ENCODE data around the gene SERTAD3.
"Not testable (repeated sequence)": the region's sequence is repeated elsewhere in the genome, so short reads cannot be mapped to it uniquely, and the experiment has no call there.

The SERTAD3 gene

DNA sequence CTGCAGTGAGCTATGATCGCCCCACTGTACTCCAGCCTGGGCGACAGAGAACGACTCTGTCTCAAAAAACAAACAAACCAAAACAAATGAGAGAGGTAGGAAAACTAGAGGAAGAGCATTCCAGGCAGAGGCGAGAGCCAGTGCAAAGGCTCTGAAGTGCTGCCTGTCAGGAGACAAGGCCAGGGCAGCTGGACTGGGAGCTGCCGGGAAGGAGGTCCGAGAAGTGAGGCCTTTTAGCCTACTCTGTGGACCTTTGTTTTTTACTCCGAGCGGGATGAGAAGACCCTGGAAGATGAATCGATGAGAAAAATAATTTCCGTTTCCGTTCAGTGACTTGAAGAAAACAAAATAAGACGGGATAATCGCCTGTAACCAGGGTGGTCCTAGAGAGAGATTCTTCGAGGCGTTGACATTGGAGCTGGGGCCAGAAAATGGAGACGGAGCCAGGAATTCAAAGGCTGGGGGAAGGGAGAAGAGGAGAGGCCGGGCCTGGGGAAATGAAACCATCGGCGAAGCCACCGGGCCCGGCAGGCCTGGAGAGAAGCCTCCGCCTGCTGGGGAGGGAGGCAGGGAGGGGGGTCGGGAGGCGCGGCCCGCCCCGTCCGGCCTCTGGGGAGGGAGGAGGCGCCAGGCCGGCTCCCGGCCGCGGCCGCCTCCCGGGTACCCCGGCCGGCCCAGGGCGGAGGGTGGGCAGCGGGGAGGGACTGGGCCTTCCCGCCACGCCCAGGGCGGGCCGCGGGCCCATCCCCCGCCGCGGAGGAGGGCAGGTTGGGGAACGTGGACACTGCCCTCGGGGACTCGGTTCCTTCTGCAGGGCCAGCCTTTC is 10.5 kb downstream of the SERTAD3 start:
- DNase-seq (ENCODE audit: low read depth): no peak
- peak overlapping the region; percentile 32 for H3K4me3 ChIP-seq (ENCODE audit: low read length)
- TF ChIP-seq, protein P1, sequence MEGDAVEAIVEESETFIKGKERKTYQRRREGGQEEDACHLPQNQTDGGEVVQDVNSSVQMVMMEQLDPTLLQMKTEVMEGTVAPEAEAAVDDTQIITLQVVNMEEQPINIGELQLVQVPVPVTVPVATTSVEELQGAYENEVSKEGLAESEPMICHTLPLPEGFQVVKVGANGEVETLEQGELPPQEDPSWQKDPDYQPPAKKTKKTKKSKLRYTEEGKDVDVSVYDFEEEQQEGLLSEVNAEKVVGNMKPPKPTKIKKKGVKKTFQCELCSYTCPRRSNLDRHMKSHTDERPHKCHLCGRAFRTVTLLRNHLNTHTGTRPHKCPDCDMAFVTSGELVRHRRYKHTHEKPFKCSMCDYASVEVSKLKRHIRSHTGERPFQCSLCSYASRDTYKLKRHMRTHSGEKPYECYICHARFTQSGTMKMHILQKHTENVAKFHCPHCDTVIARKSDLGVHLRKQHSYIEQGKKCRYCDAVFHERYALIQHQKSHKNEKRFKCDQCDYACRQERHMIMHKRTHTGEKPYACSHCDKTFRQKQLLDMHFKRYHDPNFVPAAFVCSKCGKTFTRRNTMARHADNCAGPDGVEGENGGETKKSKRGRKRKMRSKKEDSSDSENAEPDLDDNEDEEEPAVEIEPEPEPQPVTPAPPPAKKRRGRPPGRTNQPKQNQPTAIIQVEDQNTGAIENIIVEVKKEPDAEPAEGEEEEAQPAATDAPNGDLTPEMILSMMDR (conservative IDR thresholded peaks at IDR 0.05; ENCODE audit: low read depth, low read length): no peak

DNA sequence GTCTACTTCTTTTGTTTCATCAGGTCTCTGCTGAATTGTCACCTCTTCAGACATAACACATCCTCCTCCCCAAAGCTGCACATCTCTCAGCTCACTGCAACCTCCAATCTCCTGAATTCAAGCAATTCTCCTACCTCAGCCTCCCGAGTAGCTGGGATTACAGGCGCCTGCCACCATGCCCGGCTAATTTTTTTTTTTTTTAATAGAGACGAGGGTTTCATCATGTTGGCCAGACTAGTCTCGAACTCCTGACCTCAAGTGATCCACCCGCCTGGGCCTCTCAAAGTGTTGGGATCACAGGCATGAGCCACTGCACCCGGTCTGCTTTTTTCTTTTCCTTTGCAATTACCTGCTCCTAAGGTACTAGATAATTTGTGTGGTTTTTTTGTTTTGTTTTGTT is 11.4 kb downstream of the SERTAD3 start:
- not testable (repeated sequence) for DNase-seq (ENCODE audit: low read depth); H3K4me3 ChIP-seq (ENCODE audit: low read length)

DNA sequence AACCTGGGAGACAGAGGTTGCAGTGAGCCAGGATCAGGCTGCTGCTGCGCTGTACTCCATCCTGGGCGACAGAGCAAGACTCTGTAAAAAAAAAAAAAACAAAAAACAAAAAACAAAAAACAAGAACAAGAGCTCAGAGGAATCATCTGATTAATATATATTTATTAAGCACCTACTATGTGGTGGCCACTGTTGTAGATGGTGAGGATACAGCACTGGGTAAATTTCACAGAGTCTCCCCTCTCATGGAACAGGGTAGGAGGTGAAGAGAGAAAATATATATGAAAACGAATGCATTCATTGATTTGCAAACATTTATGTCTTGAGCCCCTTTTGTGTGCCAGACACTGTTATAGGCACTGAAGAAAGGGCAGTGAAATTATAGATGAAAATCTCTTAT is 12.4 kb downstream of the SERTAD3 start:
- H3K4me3 ChIP-seq (ENCODE audit: low read length): no peak overlapping the region
- TF ChIP-seq, protein P1 (conservative IDR thresholded peaks at IDR 0.05; ENCODE audit: low read depth, low read length): no peak
- DNase-seq (ENCODE audit: low read depth): no peak

DNA sequence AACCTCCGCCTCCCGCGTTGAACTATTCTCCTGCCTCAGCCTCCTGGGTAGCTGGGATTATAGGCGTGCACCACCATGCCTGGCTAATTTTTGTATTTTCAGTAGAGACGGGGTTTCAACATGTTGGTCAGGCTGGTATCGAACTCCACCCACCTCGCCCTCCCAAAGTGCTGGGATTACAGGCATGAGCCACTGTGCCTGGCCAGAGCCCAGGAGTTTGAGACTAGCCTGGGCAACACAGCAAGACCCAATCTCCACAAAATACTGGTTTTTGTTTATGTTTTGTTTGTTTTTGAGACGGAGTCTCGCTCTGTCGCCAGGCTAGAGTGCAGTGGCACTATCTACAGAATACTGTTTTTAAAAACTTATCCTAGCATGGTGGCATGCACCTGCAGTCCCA is 13.9 kb downstream of the SERTAD3 start:
- not testable (repeated sequence) for H3K4me3 ChIP-seq (ENCODE audit: low read length); DNase-seq (ENCODE audit: low read depth)

DNA sequence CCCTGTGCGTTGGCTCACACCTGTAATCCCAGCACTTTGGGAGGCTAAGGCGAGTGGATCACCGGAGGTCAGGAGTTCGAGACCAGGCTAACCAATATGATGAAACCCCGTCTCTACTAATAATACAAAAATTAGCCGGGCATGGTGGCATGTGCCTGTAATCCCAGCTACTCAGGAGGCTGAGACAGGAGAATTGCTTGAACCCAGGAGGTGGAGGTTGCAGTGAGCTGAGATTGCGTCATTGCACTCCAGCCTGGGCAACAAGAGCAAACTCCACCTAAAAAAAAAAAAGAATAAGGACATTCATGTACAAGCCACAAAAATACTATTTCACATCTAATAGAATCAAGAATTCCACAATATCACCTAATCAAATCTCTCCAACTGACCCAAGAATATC is 15.9 kb downstream of the SERTAD3 start:
- H3K4me3 ChIP-seq (ENCODE audit: low read length); DNase-seq (ENCODE audit: low read depth): not testable (repeated sequence)

DNA sequence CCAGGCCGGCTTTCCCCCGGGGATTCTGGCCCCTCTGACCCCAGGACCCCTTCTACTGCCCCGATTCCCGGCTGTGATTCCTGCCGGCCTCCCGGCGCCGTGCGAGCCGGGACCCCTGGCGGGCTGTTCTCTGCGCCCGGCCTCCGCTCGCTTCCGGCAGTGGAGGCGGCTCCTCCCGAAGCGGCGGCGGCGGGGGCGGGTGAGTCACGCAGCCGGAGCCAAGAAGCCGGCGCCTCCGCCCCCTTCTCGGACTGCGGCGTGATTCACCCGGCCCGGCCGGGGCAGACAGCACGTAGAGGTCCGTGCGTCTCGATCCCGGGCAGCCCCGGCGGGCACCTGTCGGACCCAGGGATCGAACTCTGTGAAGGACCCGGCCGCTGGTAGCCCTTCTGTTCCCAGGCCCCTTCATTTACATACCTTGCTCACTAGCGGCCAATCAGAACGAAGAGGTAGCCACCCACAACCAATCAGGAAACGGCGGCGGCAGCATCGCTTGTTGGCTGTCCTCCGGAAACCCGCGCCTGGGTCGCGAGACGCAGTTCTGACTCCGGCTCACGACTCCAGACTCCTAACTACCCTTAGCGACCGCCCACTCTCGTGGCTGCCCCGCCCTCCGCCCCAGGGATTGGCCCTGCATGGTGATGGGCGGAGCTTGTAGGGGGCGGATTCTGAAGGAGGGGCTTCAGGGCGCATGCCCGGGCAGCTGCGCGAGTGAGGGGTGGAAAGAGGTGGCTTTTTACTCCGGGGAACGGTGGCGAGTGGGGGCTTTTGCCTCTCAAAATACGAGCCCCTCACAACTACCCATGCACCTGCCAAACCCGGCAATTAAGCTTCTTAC is 18.5 kb downstream of the SERTAD3 start, which contains the start of gene SERTAD1:
SERTAD1 (minus strand) TSS at position 543 of the 838 bp plus-strand sequence. CDS start 2,446 bp downstream, outside the sequence.
- DNase-seq (ENCODE audit: low read depth): peak; percentile 97
- TF ChIP-seq, protein P1 (conservative IDR thresholded peaks at IDR 0.05; ENCODE audit: low read depth, low read length): peak; percentile 60
- peak within 1 kb of the TSS; percentile 85 for H3K4me3 ChIP-seq (ENCODE audit: low read length)

DNA sequence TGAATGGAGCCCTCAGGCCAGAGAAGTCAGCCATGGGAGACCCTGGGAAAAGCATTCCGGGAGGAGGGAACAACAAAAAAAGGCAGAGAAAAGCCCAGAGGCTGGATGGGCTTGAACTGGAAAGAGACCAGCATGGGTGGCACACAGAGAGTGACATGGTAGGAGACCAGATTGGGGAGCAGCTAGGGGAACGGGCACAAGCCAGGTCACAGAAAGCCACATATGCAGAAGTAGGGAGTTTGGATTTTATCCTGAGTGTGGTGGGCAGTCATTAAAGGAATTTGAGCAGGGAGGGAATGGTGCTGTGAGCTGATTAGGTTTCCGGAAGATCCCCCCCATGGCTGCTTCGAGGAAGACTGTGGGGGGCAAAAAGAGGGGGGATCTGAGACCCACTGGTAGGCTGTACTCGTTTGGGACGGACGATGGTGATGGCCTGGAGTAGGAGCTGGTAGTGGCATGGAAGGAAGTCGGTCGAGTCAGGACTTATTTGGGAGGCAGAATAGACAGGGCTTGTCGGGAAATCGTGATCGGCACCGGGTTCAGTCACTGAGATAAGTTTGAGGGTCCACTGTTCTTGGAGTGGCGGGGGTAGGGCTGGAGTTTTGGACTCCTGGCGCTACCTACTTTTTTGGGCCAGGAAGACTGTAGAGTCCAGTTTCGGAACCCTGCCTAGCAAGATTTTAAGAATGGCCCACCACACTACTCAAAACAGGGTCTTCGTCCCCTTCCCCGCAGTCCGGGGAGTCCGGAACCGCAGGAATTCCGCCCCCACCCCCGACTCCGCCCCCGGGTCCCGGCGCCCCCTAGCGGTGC is 19.3 kb downstream of the SERTAD3 start:
- no peak for DNase-seq (ENCODE audit: low read depth)
- TF ChIP-seq, protein P1 (conservative IDR thresholded peaks at IDR 0.05; ENCODE audit: low read depth, low read length): no peak
- peak overlapping the region; percentile 85 for H3K4me3 ChIP-seq (ENCODE audit: low read length)

DNA sequence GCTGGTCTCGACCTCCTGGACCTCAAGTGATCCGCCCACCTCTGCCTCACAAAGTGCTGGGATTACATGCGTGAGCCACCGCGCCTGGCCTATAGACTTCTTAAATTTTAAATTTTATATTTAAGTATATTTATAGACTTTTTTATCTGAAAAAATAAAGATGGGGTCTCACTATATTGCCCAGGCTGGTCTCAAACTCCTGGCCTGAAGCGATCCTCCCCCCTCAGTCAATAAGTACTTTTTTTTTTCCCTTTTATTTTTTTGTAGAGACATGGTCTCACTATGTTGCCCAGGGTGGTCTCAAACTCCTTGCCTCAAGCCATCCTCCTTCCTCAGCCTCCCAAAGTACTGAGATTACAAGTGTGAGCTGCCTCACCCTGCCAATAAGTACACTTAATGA is 20.2 kb downstream of the SERTAD3 start:
- H3K4me3 ChIP-seq (ENCODE audit: low read length): peak overlapping the region; percentile 85
- DNase-seq (ENCODE audit: low read depth): no peak
- TF ChIP-seq, protein P1 (conservative IDR thresholded peaks at IDR 0.05; ENCODE audit: low read depth, low read length): no peak

Data from retinal pigment epithelial cell (primary cell).